SH-SY5Y (cell line): ENCODE measurements around the gene FRY.

Experiments used
- GATA2 ChIP-seq: IDR thresholded peaks from 2 replicates; pipeline ENCODE4 v1.6.1; 2011; ENCODE audit warnings: mild to moderate bottlenecking, low read depth, low read length
- GATA3 ChIP-seq: IDR thresholded peaks from 2 replicates; pipeline ENCODE4 v1.6.1; 2011; ENCODE audit warnings: low read depth, mild to moderate bottlenecking, low read length, moderate library complexity

DNA sequence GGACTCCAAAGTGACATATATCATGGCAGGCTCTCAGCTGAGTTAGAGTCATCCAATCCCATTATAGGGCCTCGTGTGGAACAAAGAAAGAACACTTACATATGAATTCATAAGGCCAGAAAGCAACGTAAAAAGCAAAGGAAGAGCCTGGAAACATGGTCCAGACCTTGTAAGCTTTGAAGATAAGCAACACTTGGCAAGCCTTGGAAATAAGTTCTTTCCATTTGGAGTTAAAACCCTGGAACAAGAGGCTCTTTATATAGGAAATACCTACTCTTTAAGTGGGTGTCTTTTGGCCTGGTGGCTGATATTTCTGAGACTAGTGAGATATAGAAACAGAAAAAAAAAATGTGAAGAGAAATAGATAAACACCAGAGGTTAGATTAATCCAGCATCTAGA is 234.2 kb downstream of the FRY start:
- TF ChIP-seq GATA2 (no peak), GATA3 (no peak)
